ENCODE measurements around the gene DPYD.
A peak's percentile ranks its signal among the peaks of the same experiment; 100 is the strongest.

DPYD gene

DNA sequence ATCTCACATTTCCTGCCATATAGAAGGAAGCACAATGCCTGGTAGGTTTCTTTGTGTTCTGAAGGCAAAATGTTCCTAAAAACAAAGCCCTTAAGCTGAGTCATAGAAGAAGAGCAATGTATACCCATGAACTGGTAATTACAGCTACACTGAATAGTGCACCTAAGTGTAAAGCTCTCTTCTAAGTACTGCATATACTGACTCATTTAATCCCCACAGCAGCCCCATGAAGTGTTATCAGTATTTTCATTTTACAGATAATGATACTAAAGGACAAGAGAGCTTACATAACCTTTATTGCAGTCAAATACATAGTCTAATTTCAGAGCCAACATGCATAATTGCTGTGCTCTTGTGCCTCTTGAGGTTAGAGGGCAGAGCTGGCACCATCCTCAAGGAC is 239.9 kb downstream of the DPYD start:
- DNase-seq: no peak

- no peak for DNase-seq
These were observed 240.4 kb downstream of the DPYD start for GRCh38 chr1:97680470-97680869.

GRCh38 chr1:97677702-97678101 is 243.1 kb downstream of the DPYD start:
- DNase-seq: no peak

- no peak for DNase-seq
These were observed 246.3 kb downstream of the DPYD start for GRCh38 chr1:97674517-97674916.

- peak; percentile 5 for DNase-seq
These were observed 251.9 kb downstream of the DPYD start for GRCh38 chr1:97668945-97669344.

GRCh38 chr1:97660431-97661105 is 260.3 kb downstream of the DPYD start:
- no peak for DNase-seq

- no peak for DNase-seq
These were observed 265.8 kb downstream of the DPYD start for GRCh38 chr1:97654876-97655585.

- no peak for DNase-seq
These were observed 269.6 kb downstream of the DPYD start for GRCh38 chr1:97651250-97651649.

DNA sequence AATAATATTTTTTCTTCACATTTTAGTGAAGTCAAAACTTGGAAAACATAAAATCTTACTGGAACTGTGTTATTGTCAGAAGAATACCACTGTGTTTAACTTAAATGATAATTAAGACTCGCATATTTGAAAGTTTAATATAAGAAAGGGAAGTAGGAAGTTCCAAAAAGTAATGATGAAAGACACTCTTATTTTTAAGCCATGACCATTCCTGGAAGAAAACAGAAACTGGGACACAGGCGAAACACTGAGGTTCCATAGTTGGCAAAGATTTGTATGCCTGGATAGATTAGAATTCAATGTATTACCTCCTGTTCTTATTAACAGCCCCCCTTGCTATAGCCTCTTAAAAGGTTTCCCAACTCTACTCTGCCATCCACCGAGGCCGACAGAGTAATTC is 271.2 kb downstream of the DPYD start:
- no peak for DNase-seq

DNA sequence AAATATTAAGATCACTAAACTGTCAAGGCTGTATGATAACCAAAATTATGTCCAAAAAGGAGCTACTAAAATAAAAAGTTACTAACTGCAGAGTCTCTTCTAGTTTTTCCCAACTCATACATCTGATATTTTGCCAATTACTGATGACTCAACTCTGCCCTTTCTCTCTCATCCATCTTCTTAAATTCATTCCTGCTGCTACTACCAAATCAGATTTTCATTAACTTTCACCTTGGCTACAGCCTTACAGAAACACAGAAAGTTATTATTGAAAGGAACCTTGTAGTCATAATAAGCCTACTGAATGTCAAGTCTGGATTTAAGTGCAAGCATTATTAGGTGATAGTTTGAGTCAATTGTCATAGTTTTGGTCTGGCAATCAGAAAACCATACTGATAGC is 273.1 kb downstream of the DPYD start:
- no peak for DNase-seq

GRCh38 chr1:97646071-97646470 is 274.8 kb downstream of the DPYD start:
- DNase-seq: no peak

- DNase-seq: no peak
These were observed 280.2 kb downstream of the DPYD start for GRCh38 chr1:97640677-97641076.

GRCh38 chr1:97636941-97637340 is 283.9 kb downstream of the DPYD start:
- no peak for DNase-seq

DNA sequence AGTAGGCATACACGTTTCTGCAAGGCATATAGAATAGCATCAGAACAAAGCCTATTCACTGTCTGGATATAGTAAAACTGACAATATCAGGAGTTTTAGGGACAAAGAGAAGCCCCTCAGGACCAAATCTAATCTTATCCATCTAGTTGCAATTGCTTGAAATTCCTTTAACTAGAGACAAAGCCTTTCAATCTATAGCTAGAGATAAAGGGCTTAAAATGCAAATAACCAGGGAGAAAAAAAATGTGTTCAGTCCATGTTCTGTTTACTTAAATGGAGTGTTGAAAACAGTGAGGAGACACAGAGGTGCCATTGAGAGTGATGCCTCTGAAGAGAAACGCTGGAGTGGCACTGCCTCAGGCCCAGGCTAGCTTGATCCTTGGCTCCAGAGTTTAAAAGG is 286.1 kb downstream of the DPYD start:
- DNase-seq: no peak

GRCh38 chr1:97632776-97633175 is 288.1 kb downstream of the DPYD start:
- DNase-seq: no peak

- DNase-seq: no peak
These were observed 288.8 kb downstream of the DPYD start for GRCh38 chr1:97632075-97632474.

DNA sequence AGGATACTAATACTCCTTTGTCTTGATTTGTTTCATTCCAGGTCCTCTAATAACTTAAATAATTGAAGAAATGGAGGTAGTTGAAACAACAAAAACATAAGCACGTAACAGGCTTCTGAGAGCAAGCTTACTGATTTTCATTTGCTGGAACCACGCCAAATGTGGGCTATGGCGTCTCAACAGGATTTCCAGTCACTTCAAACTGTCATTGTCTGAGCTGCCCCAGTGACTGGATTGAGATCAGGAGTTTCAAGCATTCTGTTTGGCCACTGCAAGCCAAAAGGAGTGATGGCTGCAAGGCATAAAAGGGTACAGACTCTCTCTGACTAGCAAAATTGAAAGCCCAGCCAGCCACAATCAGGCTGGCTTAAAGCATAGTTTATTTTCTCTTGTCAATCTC is 289.9 kb downstream of the DPYD start:
- DNase-seq: peak; percentile 2

- no peak for DNase-seq
These were observed 290.6 kb downstream of the DPYD start for GRCh38 chr1:97630281-97630680.

DNA sequence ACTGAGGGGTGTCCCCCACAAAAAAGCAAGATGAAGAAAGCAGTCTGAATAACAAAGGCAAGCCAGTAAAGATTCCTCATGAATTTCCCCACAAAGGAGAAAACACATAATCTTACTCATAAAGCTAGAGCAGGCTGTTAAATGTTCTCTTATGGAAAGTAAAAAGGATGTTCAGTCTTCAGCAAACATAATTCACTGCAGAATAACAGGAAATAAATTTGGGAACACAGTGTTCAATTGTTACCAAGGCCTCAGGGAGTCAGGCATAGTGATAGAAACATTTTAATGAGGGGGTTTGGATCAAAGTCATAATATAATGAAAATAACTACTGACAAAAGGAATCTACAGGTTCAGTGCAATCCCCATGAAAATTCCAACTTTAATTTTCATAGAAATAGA is 297.6 kb downstream of the DPYD start:
- no peak for DNase-seq

DNA sequence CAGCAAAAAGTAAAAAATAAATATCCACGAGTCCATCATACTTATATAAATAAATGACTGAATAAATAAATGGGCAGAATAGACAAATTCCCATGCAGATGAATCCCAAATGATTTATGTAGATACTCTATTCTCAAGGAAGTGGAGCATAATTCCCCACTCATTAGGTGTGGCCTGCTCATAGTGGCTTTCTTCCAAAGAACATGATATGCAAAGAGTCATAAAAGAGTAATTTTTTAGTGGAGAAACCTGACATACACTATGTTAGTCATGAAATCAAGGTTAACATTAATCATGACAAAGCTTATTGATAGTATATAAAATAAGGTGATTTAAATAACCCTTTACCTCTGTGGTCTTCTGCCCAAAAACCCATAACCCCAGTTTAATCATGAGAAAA is 298.9 kb downstream of the DPYD start:
- no peak for DNase-seq

- DNase-seq: no peak
These were observed 301.1 kb downstream of the DPYD start for GRCh38 chr1:97619706-97620105.

- DNase-seq: no peak
These were observed 310.1 kb downstream of the DPYD start for GRCh38 chr1:97610748-97611147.

DNA sequence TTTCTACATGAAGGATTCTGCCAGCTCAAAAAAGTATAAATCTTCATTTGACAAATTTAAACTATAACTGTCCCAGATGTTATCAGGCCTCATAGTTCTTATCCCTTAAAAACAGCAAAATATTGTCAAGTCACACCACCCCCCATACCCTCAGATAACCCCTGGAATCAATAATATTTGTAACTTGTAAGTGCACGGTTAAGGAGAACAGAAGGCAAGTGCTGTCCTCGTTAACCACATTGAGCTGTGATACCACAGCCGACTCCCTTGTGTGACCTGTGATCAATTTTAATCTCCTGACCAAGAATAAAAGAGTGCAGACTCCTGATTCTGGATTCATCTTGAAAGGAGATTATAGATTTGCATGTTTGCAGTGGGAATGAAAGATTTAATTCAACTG is 310.7 kb downstream of the DPYD start:
- DNase-seq: no peak

GRCh38 chr1:97608272-97608671 is 312.6 kb downstream of the DPYD start:
- no peak for DNase-seq

- DNase-seq: no peak
These were observed 317.1 kb downstream of the DPYD start for GRCh38 chr1:97603776-97604175.
